Spleen (tissue), 11 donors: ENCODE measurements around the gene GRAMD1B. TPM values are rescaled to one million over a fixed set of nuclear protein-coding genes. Genes with fewer than 3 reads are reported as not detected.

Source experiments
- DNase-seq: peaks from one replicate; pipeline ENCODE4 v3.0.0-alpha.2; 2020
- H3K27ac ChIP-seq, 8 donors: fragments of 200-600 bp; sonication (generic) in 7 of 8; 1 replicate in 4 of 8; 2 replicates in 4 of 8; pipeline versions ENCODE4 v1.5.0 to v1.8.0; 2016 to 2021; ENCODE audit warnings: inconsistent platforms in 4 of 8, mild to moderate bottlenecking in 4 of 8, moderate library complexity in 1 of 8
- H3K27me3 ChIP-seq, 7 donors: fragments of 200-600 bp; sonication (generic) in 6 of 7; replicated peaks in 1 of 7; 1 replicate in 4 of 7; 2 replicates in 3 of 7; pipeline versions ENCODE4 v1.5.0 to v1.8.0; 2016 to 2021; ENCODE audit warnings: inconsistent platforms in 3 of 7, mild to moderate bottlenecking in 1 of 7
- H3K36me3 ChIP-seq, 6 donors: fragments of 200-600 bp; sonication (generic) in 5 of 6; 1 replicate in 4 of 6; 2 replicates in 2 of 6; pipeline versions ENCODE4 v1.5.0 to v1.8.0; 2016 to 2021; ENCODE audit warnings: inconsistent platforms in 2 of 6
- H3K4me1 ChIP-seq, 6 donors: fragments of 200-600 bp; sonication (generic) in 5 of 6; 1 replicate in 3 of 6; 2 replicates in 3 of 6; pipeline versions ENCODE4 v1.5.0 to v1.8.0; 2016 to 2021; ENCODE audit warnings: inconsistent platforms in 3 of 6
- H3K4me3 ChIP-seq, 8 donors: fragments of 200-600 bp; sonication (generic) in 7 of 8; 1 replicate in 4 of 8; 2 replicates in 4 of 8; pipeline versions ENCODE4 v1.5.0 to v1.8.0; 2016 to 2021; ENCODE audit warnings: inconsistent platforms in 4 of 8, mild to moderate bottlenecking in 4 of 8, moderate library complexity in 2 of 8
- H3K9me3 ChIP-seq, 8 donors: fragments of 200-600 bp; sonication (generic) in 7 of 8; 1 replicate in 4 of 8; 2 replicates in 4 of 8; pipeline versions ENCODE4 v1.5.0 to v1.8.0; 2016 to 2021; ENCODE audit warnings: inconsistent platforms in 4 of 8
- POLR2A ChIP-seq, 3 donors: fragments of 450-650 bp; IDR thresholded peaks; one replicate each; pipeline ENCODE4 v1.5.1; 2017; ENCODE audit warnings: antibody characterized with exemption in 3 of 3, mild to moderate bottlenecking in 1 of 3
- POLR2AphosphoS5 ChIP-seq, 3 donors: sonication (generic); formaldehyde crosslinking; IDR thresholded peaks; one replicate each; pipeline ENCODE4 v1.5.1; 2017; ENCODE audit warnings: antibody characterized with exemption in 3 of 3
- WGBS, 5 donors: extraction: QIAGEN DNeasy Blood & Tissue Kit in 3 of 5; methylation state at CpG; one replicate each; pipeline versions ENCODE4 v1.1.5 to v1.1.7; 2013 to 2018; 5-methylcytosine and 5-hydroxymethylcytosine counted together
- intact Hi-C: fragments of 100-400 bp; cut with DNase I; formaldehyde crosslinking; loops from one replicate; pipeline ENCODE4 v1.15.0; 2023; ENCODE audit warnings: low total_unique reads
- polyA plus RNA-seq, 3 donors: library from polyadenylated mRNA; stranded (reverse); fragments of 200-250 nt; gene quantifications; one replicate each; pipeline ENCODE4 v1.2.1, GENCODE V29; 2013
- total RNA-seq, 7 donors: library from RNA; depleted of rRNA in 3 of 7; stranded (reverse); fragments of >200 nt in 3 of 7; fragmentation: NEBNext Ultra II Directional in 4 of 7; extraction: Animal tissue kit (Norgen Biotek cat#: 25700) in 4 of 7; gene quantifications; one replicate each; pipeline versions ENCODE4 v1.1.0 to v1.2.1, GENCODE V29; 2016 to 2021
- TF ChIP-seq, protein P1 (sequence below), 11 experiments: fragments of 200-600 bp in 7 of 11; fragments of 450-650 bp in 4 of 11; sonication (generic) in 4 of 11; IDR thresholded peaks in 8 of 11; conservative IDR thresholded peaks in 3 of 11; 1 replicate in 7 of 11; 2 replicates in 4 of 11; pipeline versions ENCODE4 v1.4.0 to v1.8.0; 2016 to 2021; ENCODE audit warnings: antibody characterized with exemption in 11 of 11, inconsistent platforms in 4 of 11, mild to moderate bottlenecking in 1 of 11
- donor health status: healthy with polysubstance abuse.
- donor health status: DM: no; HTN: no; CAD: no; lungs with moderate emphysema.
- donor health status: DM: no; HTN: no; CAD: no.
- donor health status: Bipolar disorder and iron deficiency.
- donor health status: healthy.
- donor health status: DM: no; HTN: no; CAD: no.
- donor health status: DM: yes; HTN: yes; CAD: no.

GRAMD1B gene
- total and polyA plus RNA-seq, 10 donors, result 1.7 to 15.6 (median 7.5) TPM

DNA sequence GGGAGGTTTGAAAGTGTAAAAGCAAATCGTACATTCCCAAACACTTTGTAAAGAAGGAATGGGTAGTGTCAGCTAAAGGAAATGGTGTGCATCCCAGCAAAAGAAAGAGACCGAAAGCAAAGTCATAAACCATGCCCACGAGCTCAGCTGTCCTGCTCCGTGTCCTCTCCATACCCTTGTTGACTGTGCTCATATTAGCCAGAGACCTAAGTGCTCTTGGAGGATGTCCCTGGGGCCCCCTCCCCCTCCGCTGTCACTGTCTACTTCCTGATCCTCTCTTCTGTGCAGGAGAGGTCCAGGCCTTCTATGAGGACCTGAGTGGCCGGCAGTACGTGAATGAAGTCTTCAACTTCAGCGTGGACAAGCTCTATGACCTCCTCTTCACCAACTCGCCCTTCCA lies 178.3 kb downstream of the GRAMD1B start:
- no peaks in the 10 kb centered on the region for H3K9me3 ChIP-seq
- no peak for TF ChIP-seq POLR2AphosphoS5 (IDR thresholded peaks at IDR 0.05)
- H3K4me1 ChIP-seq, result no peaks in the 10 kb centered on the region
- no peak overlapping the region for H3K4me3 ChIP-seq
- H3K27ac ChIP-seq, result no peak overlapping the region
- WGBS, 5 donors, result 89 to 93% (median 93%) methylated on average over 9 of the region's 9 CpGs
- DNase-seq, result no peak
- peaks cover 0 to 96% (median 16%) of the 10 kb centered on the region in 6 donors for H3K36me3 ChIP-seq
- intact Hi-C loops, result no loop called here
- H3K27me3 ChIP-seq, result no peaks in the 10 kb centered on the region

DNA sequence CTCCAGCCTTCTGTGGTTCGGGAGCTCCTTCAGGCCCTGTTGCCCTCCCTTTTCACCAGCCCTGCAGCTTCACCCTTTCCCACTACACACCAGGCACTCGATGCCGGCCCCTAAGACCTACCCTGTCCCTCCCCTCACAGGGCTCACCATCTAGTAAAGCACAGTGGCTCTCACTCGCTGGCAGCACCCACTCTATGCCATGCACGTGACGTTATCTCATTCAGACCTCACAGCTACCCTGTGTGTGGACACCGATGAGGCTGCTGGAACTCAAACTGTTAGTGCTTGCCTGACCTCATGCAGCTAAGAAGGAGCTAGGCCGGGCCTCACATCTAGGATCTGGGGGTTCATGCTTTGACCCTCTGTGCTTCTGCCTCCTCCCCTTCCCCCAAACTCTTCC lies 178.9 kb downstream of the GRAMD1B start:
- no peaks in the 10 kb centered on the region for H3K27me3 ChIP-seq
- TF ChIP-seq POLR2A (IDR thresholded peaks at IDR 0.05) (no peak), POLR2AphosphoS5 (IDR thresholded peaks at IDR 0.05) (no peak)
- TF ChIP-seq, protein P1, sequence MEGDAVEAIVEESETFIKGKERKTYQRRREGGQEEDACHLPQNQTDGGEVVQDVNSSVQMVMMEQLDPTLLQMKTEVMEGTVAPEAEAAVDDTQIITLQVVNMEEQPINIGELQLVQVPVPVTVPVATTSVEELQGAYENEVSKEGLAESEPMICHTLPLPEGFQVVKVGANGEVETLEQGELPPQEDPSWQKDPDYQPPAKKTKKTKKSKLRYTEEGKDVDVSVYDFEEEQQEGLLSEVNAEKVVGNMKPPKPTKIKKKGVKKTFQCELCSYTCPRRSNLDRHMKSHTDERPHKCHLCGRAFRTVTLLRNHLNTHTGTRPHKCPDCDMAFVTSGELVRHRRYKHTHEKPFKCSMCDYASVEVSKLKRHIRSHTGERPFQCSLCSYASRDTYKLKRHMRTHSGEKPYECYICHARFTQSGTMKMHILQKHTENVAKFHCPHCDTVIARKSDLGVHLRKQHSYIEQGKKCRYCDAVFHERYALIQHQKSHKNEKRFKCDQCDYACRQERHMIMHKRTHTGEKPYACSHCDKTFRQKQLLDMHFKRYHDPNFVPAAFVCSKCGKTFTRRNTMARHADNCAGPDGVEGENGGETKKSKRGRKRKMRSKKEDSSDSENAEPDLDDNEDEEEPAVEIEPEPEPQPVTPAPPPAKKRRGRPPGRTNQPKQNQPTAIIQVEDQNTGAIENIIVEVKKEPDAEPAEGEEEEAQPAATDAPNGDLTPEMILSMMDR (IDR thresholded peaks at IDR 0.05 in 8 of 11, conservative IDR thresholded peaks at IDR 0.05 in 3 of 11), result no peak
- H3K4me3 ChIP-seq, result no peak overlapping the region
- WGBS, 5 donors, result 92 to 98% (median 94%) methylated on average over 7 to 8 of the region's 8 CpGs
- no peak overlapping the region for H3K27ac ChIP-seq
- no peak for DNase-seq
- no peaks in the 10 kb centered on the region for H3K9me3 ChIP-seq
- H3K36me3 ChIP-seq, result peaks cover 0 to 98% (median 20%) of the 10 kb centered on the region in 6 donors
- no peaks in the 10 kb centered on the region for H3K4me1 ChIP-seq
- intact Hi-C loops, result no loop called here

DNA sequence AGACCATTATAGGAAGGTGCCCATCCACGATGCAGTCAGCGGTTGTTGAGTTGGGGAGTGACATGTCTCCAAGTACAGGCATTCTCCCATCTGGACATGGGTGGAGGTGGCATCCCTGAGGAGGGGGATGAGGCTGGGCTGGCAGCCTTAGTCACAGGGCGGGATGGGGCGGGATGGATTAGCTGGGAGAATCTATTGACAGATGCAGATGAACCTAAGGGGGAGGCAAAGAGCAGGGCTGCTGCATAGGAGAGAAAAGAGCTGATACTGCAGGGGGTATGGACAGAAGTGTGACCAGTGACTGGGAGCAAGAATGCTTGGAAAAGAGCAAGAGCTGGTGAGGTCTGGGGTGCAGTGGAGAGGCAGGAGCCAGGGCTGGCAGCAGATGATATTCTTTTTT lies 181.6 kb downstream of the GRAMD1B start:
- Histone ChIP-seq H3K27me3 (no peaks in the 10 kb centered on the region), H3K4me3 (no peak overlapping the region), H3K36me3 (peaks cover 0 to 94% (median 29%) of the 10 kb centered on the region in 6 donors), H3K4me1 (no peaks in the 10 kb centered on the region), H3K9me3 (no peaks in the 10 kb centered on the region), H3K27ac (no peak overlapping the region)
- TF ChIP-seq, protein P1 (IDR thresholded peaks at IDR 0.05 in 8 of 11, conservative IDR thresholded peaks at IDR 0.05 in 3 of 11), result no peak
- TF ChIP-seq POLR2A (IDR thresholded peaks at IDR 0.05), result no peak
- no peak for TF ChIP-seq POLR2AphosphoS5 (IDR thresholded peaks at IDR 0.05)
- no peak for DNase-seq
- 89 to 94% (median 90%) methylated on average over 4 of the region's 4 CpGs for WGBS, 5 donors
- intact Hi-C loops, result no loop called here

DNA sequence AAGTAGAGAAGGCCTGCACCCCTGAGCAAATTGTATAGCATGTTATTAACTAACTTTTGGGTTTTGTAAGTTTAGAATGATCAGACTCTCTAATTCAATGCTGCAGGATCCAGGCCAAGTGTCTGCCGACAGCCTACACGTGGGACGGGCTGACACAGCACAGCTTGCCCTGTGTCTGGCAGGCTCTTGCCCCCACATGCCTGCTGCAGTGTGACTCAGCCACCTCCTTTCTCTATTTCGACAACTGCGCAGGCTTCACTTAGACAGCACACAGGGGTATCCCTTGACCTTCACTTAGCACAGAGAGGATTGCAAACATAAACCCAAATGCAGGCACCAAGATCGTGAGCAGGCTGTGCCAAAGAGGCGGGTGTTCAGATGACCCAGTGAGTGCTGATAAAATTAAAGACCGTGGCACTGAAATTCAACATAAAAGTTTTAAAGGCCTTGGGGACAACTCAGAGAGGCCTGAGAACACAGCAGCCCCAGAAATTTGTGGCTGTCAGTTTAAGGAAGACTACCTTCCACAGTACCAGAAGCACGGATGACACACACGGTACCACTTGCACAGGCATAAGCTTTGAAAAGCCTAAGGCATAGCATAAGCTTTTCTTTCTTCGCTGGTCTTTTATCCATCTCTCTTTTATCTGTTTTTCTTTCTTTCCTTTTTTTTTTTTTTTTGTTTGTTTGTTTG lies 186.6 kb downstream of the GRAMD1B start:
- Histone ChIP-seq H3K27ac (no peak overlapping the region), H3K4me3 (no peak overlapping the region), H3K9me3 (no peaks in the 10 kb centered on the region), H3K36me3 (peaks cover 0 to 71% (median 18%) of the 10 kb centered on the region in 6 donors), H3K27me3 (no peaks in the 10 kb centered on the region), H3K4me1 (no peaks in the 10 kb centered on the region)
- intact Hi-C loops, result no loop called here
- TF ChIP-seq, protein P1 (IDR thresholded peaks at IDR 0.05 in 8 of 11, conservative IDR thresholded peaks at IDR 0.05 in 3 of 11), result no peak
- TF ChIP-seq POLR2AphosphoS5 (IDR thresholded peaks at IDR 0.05) (peak in 2 of 3 donors; percentile 51 to 66), POLR2A (IDR thresholded peaks at IDR 0.05) (no peak)
- 78 to 92% (median 84%) methylated on average over 11 of the region's 11 CpGs for WGBS, 5 donors
- no peak for DNase-seq
